GM12878 (cell line): ENCODE measurements around the gene GSAP. TPM values are rescaled to one million over a fixed set of nuclear protein-coding genes. Genes with fewer than 3 reads are reported as not detected.
A peak's percentile ranks its signal among the peaks of the same experiment; 100 is the strongest.

Experiments
- ATAC-seq: fragments of 200-7000 bp; cut with Tn5 transposase; 3 replicates; pipeline ENCODE4 v1.9.1; 2020; ENCODE audit warnings: mild to moderate bottlenecking, moderate library complexity
- BruUV-seq: library from RNA; stranded (reverse); fragments of 400-500 nt; replicated peaks from 2 replicates; lab custom pipeline; 2021; lab: Mats Ljungman, UMichigan
- CTCF ChIA-PET: fragments of 300-600 bp; sonication (Branson Sonifier 250); formaldehyde crosslinking; extraction: SDS; loops from one replicate; lab custom pipeline; 2021; ENCODE audit warnings: inconsistent platforms; lab: Yijun Ruan, JAX
- POLR2A ChIA-PET: fragments of 350-600 bp; formaldehyde crosslinking; extraction: SDS; loops from one replicate; lab custom pipeline; 2021; ENCODE audit warnings: inconsistent platforms; lab: Charles Lee
- RAD21 ChIA-PET: fragments of 300-600 bp; sonication (Branson Sonifier 250); formaldehyde crosslinking; loops from one replicate; lab custom pipeline; 2023; ENCODE audit warnings: antibody characterized with exemption; ENCODE audit not compliant: unreplicated experiment; lab: Charles Lee
- SMC1A ChIA-PET: fragments of 300-600 bp; sonication (Branson Sonifier 250); formaldehyde crosslinking; loops from one replicate; lab custom pipeline; 2023; ENCODE audit not compliant: unreplicated experiment, uncharacterized antibody; lab: Charles Lee
- DNase-seq: peaks from one replicate; pipeline ENCODE4 v3.0.0-alpha.2; 2011; ENCODE audit warnings: low read depth, low spot score
- FAIRE-seq: peaks from 3 replicates; lab custom pipeline; 2011; peaks lifted over from hg19 to GRCh38; lab: Jason Lieb, UNC
- H2AFZ ChIP-seq: 2 replicates; pipeline ENCODE4 v1.6.0; 2011; ENCODE audit warnings: low read depth, low read length, control low read depth; ENCODE audit not compliant: control insufficient read depth
- H3K27ac ChIP-seq: 2 replicates; pipeline ENCODE4 v1.5.1; 2011; ENCODE audit warnings: control low read depth; ENCODE audit not compliant: control insufficient read depth, insufficient read depth
- H3K27me3 ChIP-seq, 2 experiments: replicated peaks in 1 of 2; 2 replicates each; pipeline versions ENCODE4 v1.6.0 to v1.6.1; 2011; ENCODE audit warnings: low read length in 1 of 2; ENCODE audit not compliant: control insufficient read depth in 2 of 2, insufficient read depth in 2 of 2
- H3K36me3 ChIP-seq, 2 experiments: 2 replicates each; pipeline ENCODE4 v1.5.1; 2011; ENCODE audit warnings: low read length in 1 of 2; ENCODE audit not compliant: control insufficient read depth in 2 of 2, insufficient read depth in 2 of 2
- H3K4me1 ChIP-seq: 2 replicates; pipeline ENCODE4 v1.6.1; 2011; ENCODE audit warnings: mild to moderate bottlenecking, low read length, moderate library complexity, mixed read lengths; ENCODE audit not compliant: control insufficient read depth, insufficient read depth
- H3K4me2 ChIP-seq: 2 replicates; pipeline ENCODE4 v1.6.0; 2011; ENCODE audit warnings: control low read depth; ENCODE audit not compliant: control insufficient read depth, insufficient read depth
- H3K4me3 ChIP-seq: fragments of 200-600 bp; sonication (generic); 2 replicates; pipeline ENCODE4 v1.5.1; 2016
- H3K79me2 ChIP-seq: 2 replicates; pipeline ENCODE4 v1.6.0; 2011; ENCODE audit warnings: low read length; ENCODE audit not compliant: control insufficient read depth, insufficient read depth
- H3K9ac ChIP-seq: 2 replicates; pipeline ENCODE4 v1.8.0; 2011; ENCODE audit warnings: low read length, control low read depth, mixed read lengths; ENCODE audit not compliant: control insufficient read depth, insufficient read depth
- H3K9me3 ChIP-seq: replicated peaks from 3 replicates; pipeline ENCODE4 v1.5.1; 2011; ENCODE audit warnings: mild to moderate bottlenecking, low read length; ENCODE audit not compliant: control insufficient read depth, insufficient read depth
- H4K20me1 ChIP-seq: 2 replicates; pipeline ENCODE4 v1.6.0; 2011; ENCODE audit not compliant: control insufficient read depth, insufficient read depth
- ATF2 ChIP-seq: IDR thresholded peaks from 2 replicates; pipeline ENCODE4 v1.6.1; 2012; ENCODE audit warnings: low read length, inconsistent platforms
- ATF3 ChIP-seq: IDR thresholded peaks from 2 replicates; pipeline ENCODE4 v1.6.1; 2011; ENCODE audit warnings: low read depth, mild to moderate bottlenecking, low read length, moderate library complexity, borderline replicate concordance; ENCODE audit errors: extremely low read depth
- BACH1 ChIP-seq: fragments of 450-650 bp; IDR thresholded peaks from 2 replicates; pipeline ENCODE4 v1.6.1; 2017; ENCODE audit warnings: mild to moderate bottlenecking, borderline replicate concordance
- EED ChIP-seq: sonication (generic); IDR thresholded peaks from 2 replicates; pipeline ENCODE4 v1.6.1; 2016; ENCODE audit warnings: antibody characterized with exemption, low read depth
- JUNB ChIP-seq: IDR thresholded peaks from 2 replicates; pipeline ENCODE4 v1.6.1; 2016; ENCODE audit warnings: antibody characterized with exemption, mild to moderate bottlenecking
- MEF2A ChIP-seq: IDR thresholded peaks from 2 replicates; pipeline ENCODE4 v1.6.1; 2011; ENCODE audit warnings: low read depth, mild to moderate bottlenecking, low read length, moderate library complexity; ENCODE audit not compliant: insufficient read depth
- MTA2 ChIP-seq: fragments of 450-650 bp; IDR thresholded peaks from 2 replicates; pipeline ENCODE4 v1.6.1; 2016; ENCODE audit warnings: low read depth, mild to moderate bottlenecking, moderate library complexity
- NFIC ChIP-seq: IDR thresholded peaks from 2 replicates; pipeline ENCODE4 v1.6.1; 2012; ENCODE audit warnings: low read depth, mild to moderate bottlenecking, inconsistent platforms, low read length, moderate library complexity
- RAD51 ChIP-seq: fragments of 450-650 bp; IDR thresholded peaks from 2 replicates; pipeline ENCODE4 v1.6.1; 2016; ENCODE audit warnings: moderate library complexity, mild to moderate bottlenecking, inconsistent platforms
- RELB ChIP-seq: fragments of 450-650 bp; IDR thresholded peaks from 2 replicates; pipeline ENCODE4 v1.6.1; 2017; ENCODE audit warnings: low read depth, mild to moderate bottlenecking, moderate library complexity
- RUNX3 ChIP-seq: IDR thresholded peaks from 2 replicates; pipeline ENCODE4 v1.6.1; 2012; ENCODE audit warnings: low read length, inconsistent platforms
- TCF3 ChIP-seq: IDR thresholded peaks from 2 replicates; pipeline ENCODE4 v1.6.1; 2012; ENCODE audit warnings: low read depth, mild to moderate bottlenecking, low read length, borderline replicate concordance; ENCODE audit not compliant: insufficient read depth
- ZNF207 ChIP-seq: fragments of 450-650 bp; IDR thresholded peaks from 2 replicates; pipeline ENCODE4 v1.6.1; 2014; ENCODE audit warnings: antibody characterized with exemption, mild to moderate bottlenecking, borderline replicate concordance
- WGBS: methylation state at CpG from one replicate; pipeline ENCODE4 v1.1.6; 2016; ENCODE audit warnings: low lambda C conversion rate; ENCODE audit not compliant: insufficient replicate concordance, insufficient coverage; ENCODE audit errors: missing lambda C conversion rate; 5-methylcytosine and 5-hydroxymethylcytosine counted together
- in situ Hi-C: fragments of 300-500 bp; cut with MboI; formaldehyde crosslinking; loops from 9 replicates; pipeline ENCODE4 v1.14.3; 2018; ENCODE audit warnings: mixed read lengths
- intact Hi-C: fragments of 100-400 bp; cut with micrococcal nuclease; formaldehyde crosslinking; loops from one replicate; pipeline ENCODE4 v1.14.2; 2022; ENCODE audit not compliant: unreplicated experiment
- polyA plus RNA-seq, 11 experiments: library from polyadenylated mRNA; depleted of rRNA in 4 of 11; unstranded in 6 of 11; stranded (reverse) in 5 of 11; fragments of >200 nt; fragmentation: Nextera tagmentation in 4 of 11; fragmentation: Illumina TruSeq in 1 of 11; extraction: Ambion mirVana in 4 of 11; extraction: Trizol in 1 of 11; gene quantifications; 1 replicate in 1 of 11; 2 replicates in 10 of 11; pipeline versions ENCODE4 v1.2.1 to v1.2.3, GENCODE V29; 2011 to 2016; ENCODE audit warnings: inconsistent platforms in 2 of 11, missing spikeins in 2 of 11, low read depth in 1 of 11
- total RNA-seq, 4 experiments: library from RNA; depleted of rRNA in 3 of 4; stranded (reverse); fragments of >200 nt in 3 of 4; fragmentation: Illumina TruSeq in 1 of 4; extraction: Trizol in 1 of 4; gene quantifications; 2 replicates each; pipeline versions ENCODE4 v1.2.1 to v1.2.3, GENCODE V29; 2013 to 2021

Gene GSAP
- total and polyA plus RNA-seq, 10 of the 15 experiments (the other 5 are each of a cell fraction or from before 2014, with no cell fraction given), result 6.6 to 38.1 (median 21.8) TPM

DNA sequence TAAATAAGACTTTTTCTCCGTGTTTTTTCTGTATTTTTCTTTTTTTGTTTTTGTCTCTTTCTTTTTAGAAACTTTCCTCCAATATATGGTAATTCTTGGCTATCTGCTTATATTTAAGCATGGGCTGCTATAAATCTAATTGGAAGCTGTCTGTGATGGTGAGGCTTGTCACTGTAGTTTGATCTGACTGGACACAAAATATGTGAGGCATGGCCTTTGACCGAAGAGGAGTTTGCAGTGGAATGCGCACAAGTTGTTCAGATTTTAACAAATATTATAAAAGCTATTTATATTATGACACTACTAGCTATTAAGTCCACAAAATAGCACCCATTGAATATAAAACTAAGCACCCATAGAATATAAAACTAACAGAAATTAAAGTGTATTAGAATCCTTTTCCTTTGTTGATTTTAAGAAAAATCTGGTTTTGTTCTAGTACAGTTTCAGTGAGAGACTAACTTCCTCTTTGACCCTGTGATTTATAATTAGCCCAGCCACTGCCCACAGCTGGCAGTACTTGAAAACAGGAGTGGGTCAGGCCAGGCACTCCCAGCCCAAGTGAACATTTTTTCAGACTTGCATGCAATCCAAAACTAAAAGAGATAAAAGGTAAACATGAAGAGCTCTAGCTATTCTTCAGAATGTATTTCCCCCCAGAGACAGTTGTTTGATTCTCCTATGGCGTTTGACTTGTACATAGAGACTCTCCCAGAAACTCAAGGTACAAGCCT is 146.6 kb downstream of the GSAP start:
- POLR2A ChIA-PET, result interaction anchor here (0.6 kb wide), 2 partner anchors 59 to 68 kb away, joined by 3 read pairs; no protein-coding TSS in a partner anchor
- intact Hi-C loops, result no loop called here
- in situ Hi-C loops, result no loop called here

More for the DNA sequence above, 146.6 kb downstream of the GSAP start:
- TF ChIP-seq MEF2A, result peak; percentile 83
- 0 out of 2 replicates have a peak, but pooled peaks have one; percentile 38 for TF ChIP-seq TCF3
- no peak for TF ChIP-seq BACH1
- no peak for TF ChIP-seq ZNF207
- peak; percentile 63 for TF ChIP-seq RUNX3
- no peak for TF ChIP-seq ATF3
- TF ChIP-seq JUNB, result peak; percentile 17; the same call in 1 of the 2 replicates
- peak; percentile 46; the same call in 1 of the 2 replicates for TF ChIP-seq NFIC
- TF ChIP-seq RELB, result no peak
- TF ChIP-seq MTA2, result no peak
- TF ChIP-seq RAD51, result no peak
- 0 out of 2 replicates have a peak, but pooled peaks have one; percentile 21 for TF ChIP-seq ATF2
- 0 out of 2 replicates have a peak, but pooled peaks have one; percentile 30 for TF ChIP-seq EED
- Histone ChIP-seq H3K27me3 (no peaks in the 10 kb centered on the region), H3K4me2 (no peak overlapping the region; the same call in 1 of the 2 replicates), H3K4me1 (peaks cover 19% of the 10 kb centered on the region), H3K4me3 (no peak overlapping the region), H3K9me3 (no peaks in the 10 kb centered on the region), H3K9ac (no peak overlapping the region), H2AFZ (no peak overlapping the region), H3K36me3 (no peaks in the 10 kb centered on the region), H4K20me1 (no peaks in the 10 kb centered on the region), H3K79me2 (no peaks in the 10 kb centered on the region), H3K27ac (no peak overlapping the region)
- ChIA-PET RAD21 (interaction anchor here (0.6 to 1.5 kb wide), 2 partner anchors 62 to 75 kb away, joined by 3 to 4 read pairs; no protein-coding TSS in a partner anchor), SMC1A (interaction anchor here (0.6 to 3.6 kb wide), 7 partner anchors 11 to 66 kb away, joined by 3 to 11 read pairs (median 5); no protein-coding TSS in a partner anchor), CTCF (interaction anchor here (0.8 to 2.1 kb wide), 5 partner anchors 10 to 147 kb away, joined by 3 to 6 read pairs (median 3); partner anchors contain the start of gene CCDC146)
- ATAC-seq (peak; percentile 79), FAIRE-seq (peak; percentile 23), DNase-seq (peak; percentile 23)
- 56% methylated on average over 4 of the region's 4 CpGs for WGBS
- BruUV-seq, result no TSS peak
